HG02610 (cell line): ENCODE measurements around the gene HRH3.

Experiments
- ATAC-seq: cut with Tn5 transposase; IDR thresholded peaks from one replicate; pipeline ENCODE4 v1.9.1; 2021; ENCODE audit warnings: mild to moderate bottlenecking, moderate library complexity; ENCODE audit not compliant: unreplicated experiment

HRH3 gene

DNA sequence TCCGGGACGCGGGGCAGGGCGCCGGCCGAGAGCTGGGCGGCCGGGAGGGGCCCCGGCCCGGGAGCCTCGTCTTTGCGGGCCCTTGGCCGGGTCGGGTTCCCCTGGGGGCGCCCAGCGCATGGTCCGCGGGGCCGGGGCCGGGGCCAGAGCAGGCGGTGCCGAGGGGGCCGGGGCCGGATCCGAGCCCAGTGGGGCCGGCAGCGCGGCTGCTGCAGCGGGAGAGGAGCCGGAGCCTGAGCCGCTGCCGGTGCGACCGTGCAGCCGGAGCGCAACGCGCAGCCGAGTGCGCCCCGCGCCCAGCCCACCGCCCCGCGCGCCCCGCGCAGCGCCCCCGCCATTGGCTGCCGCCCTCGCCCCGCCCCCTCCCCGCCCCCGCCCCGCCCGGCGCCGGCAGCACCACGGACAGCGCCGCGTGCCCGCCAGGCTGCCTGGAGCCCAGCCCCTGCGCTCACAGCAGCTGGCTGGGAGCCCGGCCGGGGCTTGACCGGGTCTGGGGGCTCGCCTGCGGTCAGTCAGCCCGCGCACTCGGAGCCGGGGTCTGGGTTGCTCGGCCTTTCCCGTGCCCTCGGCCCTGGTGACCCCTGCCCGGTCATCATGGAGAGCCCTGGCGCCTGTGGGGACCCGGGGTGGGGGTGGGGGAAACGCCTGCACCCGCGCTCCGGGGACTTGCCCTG, at the start of gene HRH3:
Gene HRH3, minus strand, starts transcription at position 287 of the 674 bp plus-strand sequence. CDS start 308 bp downstream, outside the sequence.
- no peak for ATAC-seq

DNA sequence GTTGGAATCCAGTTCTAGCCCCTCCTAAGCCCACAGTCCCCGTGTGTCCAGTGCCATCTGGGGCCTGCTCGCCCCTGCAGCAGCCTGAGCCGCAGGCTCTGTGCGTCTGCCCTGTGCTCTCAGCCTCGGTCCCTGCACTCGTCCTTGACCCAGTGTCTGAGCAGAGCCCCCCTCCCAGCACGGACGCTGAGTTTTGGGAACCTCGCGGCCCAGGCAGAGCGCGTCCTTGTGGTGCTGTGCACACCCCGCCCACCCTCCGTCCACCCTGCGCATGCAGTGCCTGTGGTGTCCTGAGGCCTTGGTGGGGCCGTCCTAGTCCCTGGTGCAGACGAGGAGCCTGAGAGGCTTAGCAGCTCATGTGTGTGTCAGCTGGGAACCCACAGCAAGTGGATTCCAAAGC, 49.8 kb upstream of the HRH3 start:
- no peak for ATAC-seq

DNA sequence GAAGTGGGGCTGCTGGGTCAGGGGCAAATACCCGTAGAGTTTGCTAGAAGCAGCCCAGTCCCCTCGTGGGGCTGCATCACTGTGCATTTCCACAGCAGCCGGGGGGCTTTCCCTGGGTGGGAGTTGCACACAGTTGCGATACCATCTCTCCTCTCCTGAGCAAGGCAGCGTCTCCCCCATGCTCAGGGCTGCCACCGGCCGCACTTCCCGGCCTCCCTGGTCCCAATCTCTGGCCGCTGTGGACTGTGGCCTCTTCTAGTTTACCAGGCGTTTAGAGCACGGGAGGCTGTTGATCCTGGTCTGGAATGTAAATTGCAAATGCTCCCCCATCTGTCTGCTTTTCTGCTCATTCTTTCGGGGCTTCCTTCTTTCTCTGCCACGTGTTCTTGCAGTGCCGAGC, 49.3 kb upstream of the HRH3 start:
- no peak for ATAC-seq

DNA sequence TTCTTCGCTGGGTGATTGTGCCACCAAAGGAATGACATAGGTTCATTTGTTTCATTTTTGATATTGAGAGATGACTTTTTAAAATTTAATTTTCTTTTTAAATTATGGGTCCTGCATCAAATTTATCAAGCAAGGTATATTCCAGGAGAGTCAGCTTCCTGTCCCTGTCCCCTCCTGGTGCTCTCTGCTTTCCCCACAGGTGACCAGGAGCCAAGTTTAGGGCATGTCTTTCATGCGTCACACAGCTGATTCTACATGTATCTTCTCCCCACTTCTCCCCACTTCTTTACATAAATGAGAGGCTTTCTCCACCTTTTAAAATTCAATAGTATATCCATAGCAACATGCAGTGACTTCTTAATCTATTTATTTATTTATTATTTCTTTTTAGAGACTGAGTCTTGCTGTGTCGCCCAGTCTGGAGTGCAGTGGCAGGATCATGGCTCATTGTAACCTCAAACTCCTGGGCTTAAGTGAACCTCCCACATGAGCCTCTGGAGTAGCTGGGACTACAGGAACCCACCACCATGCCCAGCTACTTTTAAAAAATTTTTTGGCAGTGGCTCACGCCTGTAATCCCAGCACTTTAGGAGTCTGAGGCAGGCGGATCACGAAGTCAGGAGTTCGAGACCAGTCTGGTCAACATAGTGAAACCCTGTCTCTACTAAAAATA, 48.3 kb upstream of the HRH3 start:
- no peak for ATAC-seq

DNA sequence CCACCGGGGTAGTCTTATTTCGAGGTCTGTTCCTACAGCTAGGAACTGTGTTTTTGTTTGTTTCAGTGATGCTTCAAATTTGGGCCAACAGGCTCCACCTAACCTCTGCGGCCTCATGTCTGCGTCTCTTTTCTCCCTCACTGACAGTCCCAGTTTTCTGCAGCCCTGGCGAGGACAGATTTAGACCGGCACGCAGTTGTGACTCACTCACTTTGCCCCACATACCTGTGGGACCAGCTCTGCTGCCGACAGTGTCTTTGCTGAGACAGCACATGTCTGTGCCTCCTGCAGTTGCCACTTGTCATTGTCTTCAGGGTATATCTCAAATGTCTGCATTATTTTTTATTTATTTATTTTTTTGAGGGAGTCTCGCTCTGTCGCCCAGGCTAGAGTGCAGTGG, 47.5 kb upstream of the HRH3 start:
- ATAC-seq: no peak

DNA sequence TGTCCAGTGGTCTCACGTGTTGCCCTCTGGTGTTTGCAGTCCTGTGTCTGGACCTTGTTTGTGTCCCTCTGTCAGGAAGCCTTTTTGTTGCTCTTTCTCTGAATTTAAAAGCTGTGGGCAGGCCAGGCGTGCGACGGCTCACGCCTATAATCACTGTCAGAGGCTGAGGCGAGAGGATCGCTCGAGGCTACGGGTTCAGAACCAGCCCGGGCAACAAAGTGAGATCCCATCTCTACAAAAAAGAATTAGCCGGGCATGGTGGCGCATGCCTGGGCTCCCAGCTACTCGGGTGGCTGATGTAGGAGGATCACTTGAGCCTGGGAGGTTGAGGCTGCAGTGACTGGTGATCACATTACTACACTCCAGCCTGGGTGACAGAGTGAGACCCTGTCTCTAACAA, 46.8 kb upstream of the HRH3 start:
- ATAC-seq: no peak

DNA sequence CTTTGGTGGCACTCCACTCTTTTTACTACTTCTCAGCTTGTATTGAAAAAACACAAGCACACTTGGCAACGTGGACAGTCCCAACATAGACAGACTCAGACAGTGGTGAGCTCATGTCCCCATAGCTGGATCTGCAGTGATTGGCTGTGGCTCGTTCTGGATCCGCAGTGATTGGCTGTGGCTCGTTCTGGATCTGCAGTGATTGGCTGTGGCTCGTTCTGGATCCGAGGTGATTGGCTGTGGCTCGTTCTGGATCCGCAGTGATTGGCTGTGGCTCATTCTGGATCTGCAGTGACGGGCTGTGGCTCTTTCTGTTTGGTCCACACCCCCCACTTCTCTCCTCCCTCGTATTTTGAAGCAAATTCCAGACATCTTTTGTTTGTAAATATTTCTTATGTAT, 46.3 kb upstream of the HRH3 start:
- ATAC-seq: no peak

DNA sequence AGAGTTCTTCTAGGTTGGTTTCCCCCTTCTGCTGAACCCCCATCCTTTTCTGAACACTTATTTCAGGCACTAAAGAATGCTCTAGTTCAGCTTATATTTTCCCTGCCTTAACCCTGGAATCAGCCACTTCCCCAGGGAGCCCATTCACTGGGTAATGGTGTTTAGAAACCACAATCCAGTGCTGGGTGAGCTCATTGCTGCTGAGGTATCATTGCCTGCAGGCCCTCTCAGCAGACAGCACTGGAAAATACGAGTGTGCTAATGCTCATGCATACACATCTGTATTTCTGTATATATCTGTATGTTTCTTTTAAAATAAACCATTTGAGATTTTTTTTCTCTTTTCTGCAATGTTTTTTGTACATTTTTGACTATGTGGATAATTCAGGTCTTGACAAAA, 45.3 kb upstream of the HRH3 start:
- no peak for ATAC-seq

DNA sequence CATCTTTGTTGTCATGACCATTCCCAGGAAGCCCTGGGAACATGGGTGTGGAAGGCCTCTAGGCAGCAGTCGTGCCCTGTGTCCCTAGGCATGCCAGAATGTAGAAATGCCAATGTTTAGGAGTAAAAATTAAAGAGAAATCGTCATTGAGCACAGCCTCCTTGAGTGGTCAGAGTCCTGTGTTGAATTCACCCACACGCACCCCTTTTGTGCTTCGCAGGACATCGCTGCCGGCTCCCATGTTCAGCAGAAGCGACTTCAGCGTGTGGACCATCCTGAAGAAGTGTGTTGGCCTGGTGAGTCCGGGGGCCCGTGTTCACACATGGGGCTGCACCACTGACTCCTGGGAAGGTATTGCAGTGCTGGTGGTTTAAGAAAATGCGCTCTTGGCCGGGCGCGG, 43.3 kb upstream of the HRH3 start:
- no peak for ATAC-seq

DNA sequence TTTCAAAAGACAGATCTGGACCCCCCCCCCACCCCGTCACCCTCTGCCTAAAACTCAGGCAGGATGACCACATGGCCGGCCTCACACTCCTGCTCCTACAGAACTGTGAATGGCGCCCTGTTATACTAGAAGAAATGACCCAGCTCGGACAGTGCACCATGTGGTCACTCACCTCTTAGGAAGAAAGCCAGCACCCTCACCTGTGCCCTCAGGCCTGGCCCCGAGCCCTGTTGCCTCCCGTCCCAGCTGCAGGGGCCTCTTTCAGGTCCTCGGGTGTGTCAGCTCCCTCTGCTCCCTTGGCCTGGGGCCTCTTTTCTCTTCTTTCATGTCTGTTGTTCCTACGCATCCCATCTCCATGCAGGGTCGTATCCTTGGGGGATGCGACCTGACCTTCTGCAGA, 42.0 kb upstream of the HRH3 start:
- no peak for ATAC-seq

DNA sequence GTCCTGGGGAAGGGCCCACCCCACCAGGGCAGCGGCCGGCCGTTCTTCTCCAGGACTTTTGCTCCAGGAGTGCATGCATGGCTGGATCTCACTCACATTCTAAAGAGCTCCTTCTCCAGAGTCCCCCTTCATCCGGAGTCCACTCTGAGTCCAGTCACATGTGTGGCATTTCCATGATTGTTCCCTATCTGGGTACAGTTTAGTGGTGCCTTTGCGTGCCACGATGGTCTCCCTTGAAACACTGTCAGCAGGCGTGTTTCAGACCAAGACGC, 39.2 kb upstream of the HRH3 start:
- no peak for ATAC-seq

DNA sequence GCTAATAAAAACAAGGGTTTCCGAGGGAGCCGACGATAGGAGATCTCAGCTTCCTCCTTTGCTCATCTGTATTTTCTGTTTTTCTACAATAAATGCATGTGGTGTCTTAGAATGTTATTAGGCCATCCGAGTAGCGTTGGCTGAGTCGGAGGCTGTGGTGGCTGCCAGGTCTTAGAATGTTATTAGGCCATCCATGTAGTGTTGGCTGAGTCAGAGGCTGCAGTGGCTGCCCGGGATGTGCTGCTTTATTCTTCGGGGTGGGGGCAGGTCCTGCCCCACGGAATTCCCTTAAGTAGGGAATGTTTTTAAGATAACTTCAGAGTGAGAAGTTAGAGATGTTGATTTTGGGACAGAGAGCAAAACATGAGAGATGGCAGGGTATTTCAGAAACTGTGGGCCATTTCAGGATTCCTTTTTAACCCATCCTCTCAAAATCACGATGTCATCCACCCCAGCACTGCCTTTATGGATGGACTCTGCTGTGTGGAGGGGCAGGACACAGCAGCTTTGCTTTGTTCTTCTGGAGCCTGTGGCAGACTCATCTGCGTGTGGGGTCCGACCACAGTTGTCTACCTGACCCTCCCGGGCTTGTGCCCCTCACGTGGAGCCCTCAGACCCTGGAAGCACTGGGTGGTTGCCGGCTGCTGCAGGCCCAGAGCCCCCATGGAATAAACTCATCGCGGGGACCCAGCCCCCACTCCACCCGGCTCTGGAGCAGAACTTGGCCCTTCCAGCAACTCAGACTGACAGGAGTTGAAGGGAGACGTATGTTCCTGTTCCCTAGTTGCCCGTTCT, 38.6 kb upstream of the HRH3 start:
- ATAC-seq: no peak

DNA sequence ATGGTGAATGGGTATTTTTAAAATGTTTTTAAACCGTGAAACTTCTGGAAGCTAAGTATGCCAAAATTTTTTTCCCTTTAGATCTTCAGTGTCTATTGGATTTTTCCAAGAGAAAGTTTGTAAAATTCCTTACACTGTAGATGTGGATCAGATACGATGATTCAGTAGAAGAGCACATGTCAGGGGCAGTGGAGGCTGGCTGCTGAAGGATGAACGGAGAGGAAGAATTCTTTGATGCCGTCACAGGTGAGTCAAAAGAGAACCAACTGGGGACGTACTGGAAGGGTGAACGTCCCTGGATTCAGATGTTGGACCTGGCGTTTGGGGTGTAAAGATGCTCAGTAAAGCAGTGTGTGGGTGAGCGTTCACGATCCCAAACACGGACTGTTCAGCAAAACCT, 35.9 kb upstream of the HRH3 start:
- no peak for ATAC-seq

DNA sequence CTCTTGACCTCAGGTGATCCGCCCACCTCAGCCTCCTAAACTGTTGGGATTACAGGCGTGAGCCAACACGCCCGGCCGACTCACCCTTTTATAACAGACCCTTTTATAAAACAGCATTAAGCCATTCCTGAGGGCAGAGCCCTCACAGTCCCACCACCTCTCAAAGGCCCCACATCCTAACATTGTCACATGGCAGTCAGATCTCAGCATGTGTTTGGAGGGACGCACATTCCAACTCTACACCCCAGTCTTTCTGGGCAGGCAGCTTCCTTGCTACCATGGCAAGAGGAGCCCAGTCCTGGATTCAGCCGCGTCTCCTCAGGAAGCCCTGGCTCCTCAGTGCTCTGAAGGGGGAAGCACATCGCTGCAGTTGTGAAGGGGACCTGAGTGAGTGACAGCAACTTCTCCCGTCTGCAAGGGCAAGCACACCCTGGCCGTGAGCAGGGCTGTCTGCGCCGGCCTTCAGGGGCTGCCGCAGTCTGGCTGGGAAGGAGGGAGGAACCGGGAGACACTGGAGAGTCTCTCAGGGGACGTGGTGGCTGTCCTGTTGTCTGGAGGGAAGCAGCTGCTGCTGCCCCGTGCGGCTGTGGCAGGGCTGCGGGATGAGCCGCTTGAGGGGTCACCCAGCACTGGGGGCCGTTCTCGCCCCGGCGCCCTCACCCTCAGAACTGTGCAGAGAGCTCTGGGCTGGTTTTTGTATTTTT, 34.1 kb upstream of the HRH3 start:
- ATAC-seq: no peak

DNA sequence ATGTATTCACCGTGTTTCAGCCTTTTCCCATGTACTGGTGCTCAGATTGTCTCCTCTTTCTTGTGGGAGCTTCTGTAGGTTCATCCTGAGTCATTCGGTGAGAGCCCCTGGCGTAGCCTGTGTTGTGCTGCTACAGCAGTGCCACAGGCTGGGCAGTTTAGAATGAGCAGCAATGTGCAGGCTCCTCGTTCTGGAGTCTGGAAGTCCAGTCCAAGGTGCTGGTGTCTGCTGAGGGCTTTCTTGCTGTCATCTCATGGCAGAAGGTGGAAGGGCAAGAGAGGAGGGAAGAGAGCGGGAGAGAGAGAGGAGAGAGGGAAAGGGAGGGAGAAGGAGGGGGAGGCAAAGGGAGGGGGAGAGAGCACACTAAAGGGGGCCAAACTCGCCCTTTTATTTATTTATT, 33.3 kb upstream of the HRH3 start:
- ATAC-seq: no peak

DNA sequence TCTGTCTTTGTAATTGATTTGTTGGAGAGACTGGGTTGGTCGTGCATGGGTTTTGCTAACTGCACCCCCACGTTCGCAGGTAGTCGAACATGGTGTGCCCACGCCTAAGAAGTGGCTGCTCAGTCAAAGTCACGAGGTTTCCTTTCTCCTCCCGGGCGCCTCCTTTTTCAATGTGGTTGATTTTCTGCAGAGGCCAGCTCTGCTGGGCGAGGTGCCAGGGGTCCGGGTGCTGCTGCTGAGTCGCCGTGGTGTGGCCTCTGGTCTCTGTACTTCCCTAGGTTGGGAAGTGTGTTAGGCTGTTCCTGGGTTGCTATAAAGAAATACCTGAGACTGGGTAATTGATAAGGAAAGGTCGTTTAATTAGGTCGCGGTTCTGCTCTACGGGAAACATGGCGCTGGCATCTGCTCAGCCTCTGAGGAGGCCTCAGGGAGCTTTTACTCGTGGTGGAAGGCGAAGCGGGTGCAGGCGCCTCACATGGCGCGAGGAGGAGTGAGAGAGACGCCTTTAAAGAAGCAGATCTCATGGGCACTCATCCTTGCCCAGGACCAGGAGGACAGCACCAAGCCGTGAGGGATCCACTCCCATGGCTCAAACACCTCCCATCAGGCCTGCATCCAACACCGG, 32.4 kb upstream of the HRH3 start:
- no peak for ATAC-seq

DNA sequence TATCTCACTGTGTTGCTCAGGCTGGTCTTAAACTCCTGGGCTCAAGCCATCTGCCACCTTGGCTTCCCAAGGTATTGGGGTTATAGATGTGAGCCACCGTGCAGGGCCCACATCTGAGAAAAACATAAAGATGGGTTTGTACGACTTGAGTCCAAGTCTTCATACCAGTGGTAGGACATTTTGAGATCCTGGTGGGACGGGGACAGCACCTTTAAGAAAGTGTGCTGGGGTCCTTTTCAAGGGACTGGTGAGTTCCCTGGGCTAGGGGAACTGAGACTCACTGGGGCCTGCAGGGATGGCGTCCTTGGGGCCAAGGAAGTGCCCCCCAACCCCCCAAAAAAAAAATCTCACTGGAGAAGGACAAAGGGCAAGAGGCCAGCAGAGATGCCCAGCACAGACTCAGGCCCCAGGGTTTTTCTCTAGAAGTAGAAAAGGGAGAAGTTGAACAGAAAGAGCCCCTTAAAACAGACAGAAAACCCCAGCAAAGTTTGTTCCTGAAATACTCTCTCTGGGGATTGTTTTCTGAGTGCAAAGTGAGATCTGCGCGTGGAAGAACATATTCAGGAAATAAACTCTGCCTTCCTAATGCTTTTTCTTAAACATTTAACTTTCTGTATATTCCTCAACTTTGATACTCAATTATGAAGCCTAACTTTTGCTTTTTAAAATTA, 28.9 kb upstream of the HRH3 start:
- no peak for ATAC-seq

DNA sequence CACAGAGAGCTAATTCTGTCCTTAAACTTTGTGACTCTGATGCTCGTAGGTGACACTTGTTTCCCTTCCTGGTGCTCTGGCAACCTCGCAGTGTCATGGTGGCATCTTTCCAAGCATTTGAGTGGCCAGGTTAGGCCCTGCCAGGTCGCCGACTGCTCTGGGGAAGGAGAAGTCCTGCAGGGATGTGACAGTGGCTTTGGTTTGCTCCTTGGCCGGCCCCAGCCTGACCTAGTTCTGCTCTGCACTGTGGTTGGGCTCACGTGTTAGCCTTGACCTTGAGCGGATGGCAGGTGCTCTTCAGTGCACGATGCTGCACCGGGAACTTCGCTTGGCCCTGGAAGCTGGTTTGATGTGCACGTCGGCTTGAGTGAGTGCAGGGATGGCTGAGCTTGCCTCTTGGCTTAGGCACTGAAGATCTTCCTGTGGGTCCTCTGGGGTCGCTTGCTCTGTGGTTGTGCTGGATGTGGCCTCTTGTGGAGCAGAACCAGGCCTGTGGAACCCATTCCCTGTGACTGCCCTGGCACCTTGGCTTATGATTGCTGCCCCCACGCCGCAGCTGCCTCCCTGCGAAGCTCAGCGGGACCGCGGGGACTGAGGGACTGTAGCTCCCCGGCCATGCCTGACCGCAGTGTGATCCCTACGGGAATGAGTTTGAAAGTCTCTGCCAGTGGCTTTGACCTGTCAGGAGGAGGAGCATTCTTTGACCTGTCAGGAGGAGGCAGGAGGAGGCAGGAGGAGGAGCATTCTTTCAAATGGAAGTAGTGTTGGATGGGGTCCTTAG, 27.0 kb upstream of the HRH3 start:
- no peak for ATAC-seq

DNA sequence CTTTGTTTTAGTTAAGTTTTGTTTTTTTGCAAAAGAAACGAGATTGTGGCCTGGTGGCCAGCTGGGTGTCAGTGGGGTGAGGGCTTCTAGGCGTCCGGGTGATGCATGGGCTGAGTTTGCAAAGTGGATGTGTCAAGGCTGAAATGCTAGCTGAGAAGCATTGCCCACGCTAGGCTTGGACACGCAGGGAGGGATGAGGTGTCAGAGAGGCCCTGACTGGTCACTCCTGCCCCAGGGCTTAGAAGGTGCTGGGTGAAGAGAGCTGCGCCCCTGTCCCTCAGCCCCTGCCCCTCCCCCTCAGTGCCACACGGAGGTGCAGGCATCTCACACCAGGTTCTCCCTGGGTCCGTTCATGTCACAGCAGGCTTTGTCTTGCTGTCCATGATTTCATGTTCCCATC, 26.4 kb upstream of the HRH3 start:
- no peak for ATAC-seq

DNA sequence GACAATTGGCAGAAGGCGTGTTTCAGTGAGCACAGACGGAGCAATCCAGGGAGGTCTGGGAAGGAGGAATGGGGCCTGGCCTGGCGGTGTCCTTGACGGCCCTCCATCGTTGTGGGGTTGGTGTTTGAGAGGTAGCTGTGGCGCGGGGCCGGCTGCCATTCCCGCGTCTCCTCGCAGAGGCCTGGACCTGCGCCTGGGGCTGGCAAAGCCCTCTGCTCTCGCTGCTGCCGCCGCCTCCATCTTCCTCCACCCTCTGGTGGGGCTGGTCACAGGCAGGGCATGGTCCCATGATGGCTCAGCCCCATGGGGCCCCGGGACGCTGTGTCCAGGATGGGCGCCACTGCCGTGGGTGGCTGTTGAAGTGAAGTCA, 25.8 kb upstream of the HRH3 start:
- ATAC-seq: no peak
